K562 (cell line): ENCODE data around the gene EFHC1. TPM values are rescaled to one million over a fixed set of nuclear protein-coding genes. Genes with fewer than 3 reads are reported as not detected.

Source experiments
- ATF3 ChIP-seq, 2 experiments: fragments of 450-650 bp in 1 of 2; sonication (generic) in 1 of 2; formaldehyde crosslinking in 1 of 2; IDR thresholded peaks in 1 of 2; conservative IDR thresholded peaks in 1 of 2; 2 replicates each; pipeline versions ENCODE4 v1.6.1 to v1.8.1; 2016 to 2023; ENCODE audit warnings: mild to moderate bottlenecking in 2 of 2, moderate library complexity in 2 of 2, inconsistent platforms in 1 of 2, missing genetic modification reagents in 1 of 2
- BACH1 ChIP-seq: fragments of 200-800 bp; sonication (Bioruptor generic); IDR thresholded peaks from 2 replicates; pipeline ENCODE4 v1.6.1; 2016; ENCODE audit warnings: missing genetic modification characterization, missing compliant biosample characterization
- CBX3 ChIP-seq, 2 experiments: IDR thresholded peaks; 1 replicate in 1 of 2; 2 replicates in 1 of 2; pipeline ENCODE4 v1.6.1; 2012; ENCODE audit warnings: inconsistent platforms in 2 of 2, low read length in 2 of 2, borderline replicate concordance in 1 of 2, control low read depth in 1 of 2
- MAFF ChIP-seq: IDR thresholded peaks from 2 replicates; pipeline ENCODE4 v1.6.1; 2012; ENCODE audit warnings: low read length, improper control_type of control experiment
- MAFK ChIP-seq: IDR thresholded peaks from 2 replicates; pipeline ENCODE4 v1.6.1; 2011; ENCODE audit warnings: low read length, improper control_type of control experiment
- MTA3 ChIP-seq: fragments of 450-650 bp; formaldehyde crosslinking; IDR thresholded peaks from 2 replicates; pipeline ENCODE4 v1.6.1; 2017; ENCODE audit warnings: mild to moderate bottlenecking, borderline replicate concordance
- NFE2L1 ChIP-seq: fragments of 450-650 bp; IDR thresholded peaks from 2 replicates; pipeline ENCODE4 v1.6.1; 2016; ENCODE audit warnings: missing genetic modification characterization, low read depth, mild to moderate bottlenecking, missing compliant biosample characterization, moderate library complexity, borderline replicate concordance
- SRSF7 ChIP-seq: fragments of 200-400 bp; formaldehyde crosslinking; optimal IDR thresholded peaks from 2 replicates; pipeline ENCODE3; 2017; ENCODE audit warnings: mild to moderate bottlenecking, low read depth, low read length
- TCF3 ChIP-seq: sonication (generic); formaldehyde crosslinking; IDR thresholded peaks from 2 replicates; pipeline ENCODE4 v1.4.0; 2020; ENCODE audit warnings: mild to moderate bottlenecking, missing genetic modification reagents
- ZNF316 ChIP-seq: fragments of 450-650 bp; IDR thresholded peaks from 2 replicates; pipeline ENCODE4 v1.6.1; 2016
- polyA plus RNA-seq, 8 experiments: library from polyadenylated mRNA; depleted of rRNA in 4 of 8; stranded (reverse) in 5 of 8; unstranded in 3 of 8; fragments of >200 nt; fragmentation: Nextera tagmentation in 2 of 8; fragmentation: Illumina TruSeq in 1 of 8; extraction: Ambion mirVana in 2 of 8; extraction: Trizol in 1 of 8; gene quantifications; 2 replicates each; pipeline versions ENCODE4 v1.2.1 to v1.2.3, GENCODE V29; 2011 to 2014; ENCODE audit warnings: inconsistent platforms in 1 of 8, missing spikeins in 1 of 8
- total RNA-seq, 7 experiments: library from RNA; depleted of rRNA in 6 of 7; stranded (reverse); fragments of >200 nt in 6 of 7; fragmentation: Illumina TruSeq in 2 of 7; extraction: Trizol in 2 of 7; gene quantifications; 2 replicates each; pipeline versions ENCODE4 v1.2.1 to v1.2.3, GENCODE V29; 2011 to 2021; ENCODE audit warnings: low replicate concordance in 1 of 7
- TF ChIP-seq, protein P1 (sequence below): sonication (generic); formaldehyde crosslinking; IDR thresholded peaks from 2 replicates; pipeline ENCODE4 v1.8.0; 2022; ENCODE audit warnings: missing genetic modification reagents, mild to moderate bottlenecking, moderate library complexity, borderline replicate concordance

Gene EFHC1
- total and polyA plus RNA-seq, 9 of the 15 experiments (the other 6 are each of a cell fraction or from before 2014, with no cell fraction given), result 9.5 to 31.0 (median 14.9) TPM

DNA sequence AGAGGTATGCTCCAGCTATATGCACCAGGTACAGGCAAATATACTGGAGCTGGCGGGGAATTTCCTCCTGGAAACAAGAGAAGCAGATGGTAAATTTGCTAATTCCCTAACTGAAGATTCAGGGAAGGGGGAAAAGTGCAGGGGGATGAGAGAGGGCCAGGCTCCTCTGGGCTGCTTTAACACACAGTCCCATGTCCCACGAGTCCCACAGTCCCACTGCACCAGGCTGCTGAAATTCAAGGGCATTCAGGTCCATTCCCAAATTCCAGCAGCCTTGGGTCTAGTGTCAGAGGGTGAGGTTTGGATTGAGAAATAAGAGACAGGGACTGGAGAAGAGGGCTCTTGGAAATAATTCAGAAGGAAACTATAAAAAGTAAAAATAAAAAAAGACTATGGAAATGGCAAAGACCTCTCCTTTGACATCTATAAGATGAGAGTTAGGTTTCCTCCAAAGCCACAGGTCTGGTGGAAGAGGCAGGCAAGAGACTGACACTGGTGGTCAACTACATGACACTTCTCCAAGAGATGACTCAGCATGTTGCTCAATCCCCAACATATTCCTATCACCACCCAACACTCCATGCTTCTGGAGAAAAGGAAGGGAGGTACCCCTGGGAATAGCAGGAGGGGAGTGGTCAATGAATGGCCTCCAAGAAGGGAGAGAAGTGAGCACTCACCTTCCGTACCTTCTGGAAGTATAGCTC lies 87.6 kb downstream of the EFHC1 start (continued):
- TF ChIP-seq TCF3 (CRISPR knock-in tag), result peak; percentile 29; the same call in 1 of the 2 replicates
- peak; percentile 41; the same call in 1 of the 2 replicates for TF ChIP-seq MTA3
- peak; percentile 89 for TF ChIP-seq ZNF316
- TF ChIP-seq, protein P1, sequence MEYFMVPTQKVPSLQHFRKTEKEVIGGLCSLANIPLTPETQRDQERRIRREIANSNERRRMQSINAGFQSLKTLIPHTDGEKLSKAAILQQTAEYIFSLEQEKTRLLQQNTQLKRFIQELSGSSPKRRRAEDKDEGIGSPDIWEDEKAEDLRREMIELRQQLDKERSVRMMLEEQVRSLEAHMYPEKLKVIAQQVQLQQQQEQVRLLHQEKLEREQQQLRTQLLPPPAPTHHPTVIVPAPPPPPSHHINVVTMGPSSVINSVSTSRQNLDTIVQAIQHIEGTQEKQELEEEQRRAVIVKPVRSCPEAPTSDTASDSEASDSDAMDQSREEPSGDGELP (CRISPR knock-in tag), result no peak
- TF ChIP-seq MAFF, result peak; percentile 84
- peak; percentile 79 for TF ChIP-seq MAFK
- peak; percentile 74; the same call in 1 of the 2 replicates for TF ChIP-seq NFE2L1 (tag)
- no peak for TF ChIP-seq SRSF7
- no peak for TF ChIP-seq CBX3 (IDR thresholded peaks at IDR 0.05; ENCODE audit: borderline replicate concordance in 1 of 2, low read length in 2 of 2)
- peak; percentile 70 for TF ChIP-seq BACH1 (tag)
- TF ChIP-seq ATF3 (IDR thresholded peaks at IDR 0.05), result peak; percentile 79; the same call in 1 of the 2 replicates
- TF ChIP-seq ATF3 (CRISPR knock-in tag; conservative IDR thresholded peaks at IDR 0.05), result no peak
